ENCODE measurements around the gene UBE2O.
A peak's percentile ranks its signal among the peaks of the same experiment; 100 is the strongest.

UBE2O gene

GRCh38 chr17:76368545-76368944 lies 84.4 kb downstream of the UBE2O start:
- H2BK120ac ChIP-seq (ENCODE audit: insufficient read depth, low read length, poor library complexity), result no peak overlapping the region
- no peaks in the 10 kb centered on the region for H3K79me1 ChIP-seq (ENCODE audit: low read length)
- WGBS (ENCODE audit: extremely low coverage, insufficient coverage, insufficient read length), result no CpG with 5 or more reads among the region's 11 CpGs
- no peak overlapping the region for H3K18ac ChIP-seq (ENCODE audit: low read length)
- H3K79me2 ChIP-seq (ENCODE audit: control insufficient read depth, insufficient read depth, low read length, poor library complexity), result no peaks in the 10 kb centered on the region
- no peak overlapping the region for H3K4ac ChIP-seq (ENCODE audit: low read depth, low read length)
- no peak for DNase-seq
- no peaks in the 10 kb centered on the region for H3K27me3 ChIP-seq (ENCODE audit: insufficient read depth, low read length)
- no peak overlapping the region for H2AK5ac ChIP-seq (ENCODE audit: low read length)
- H2BK5ac ChIP-seq (ENCODE audit: low read depth, low read length, poor library complexity), result no peak overlapping the region
- no peak overlapping the region for H4K8ac ChIP-seq (ENCODE audit: low read depth, low read length)
- H3K4me2 ChIP-seq (ENCODE audit: low read length), result no peak overlapping the region
- H4K91ac ChIP-seq (ENCODE audit: low read depth, low read length), result no peak overlapping the region
- no peak overlapping the region for H3K23ac ChIP-seq (ENCODE audit: low read length)
- peaks cover 2% of the 10 kb centered on the region for H3K9me3 ChIP-seq (ENCODE audit: insufficient read depth, low read depth, low read length)
- H2AFZ ChIP-seq (ENCODE audit: insufficient read depth, low read length, poor library complexity), result no peak overlapping the region
- H3K27ac ChIP-seq (ENCODE audit: low read depth, low read length), result no peak overlapping the region
- peaks cover 0 to under 1% of the 10 kb centered on the region in 2 experiments for H3K4me1 ChIP-seq (ENCODE audit: control insufficient read depth in 1 of 2, insufficient read depth in 2 of 2, low read length in 2 of 2)
- H3K14ac ChIP-seq (ENCODE audit: low read length), result no peak overlapping the region
- no peak overlapping the region for H4K12ac ChIP-seq (ENCODE audit: low read depth, low read length)
- no peak overlapping the region for H2BK12ac ChIP-seq (ENCODE audit: low read length)
- no peaks in the 10 kb centered on the region for H3K36me3 ChIP-seq (ENCODE audit: control insufficient read depth in 1 of 2, insufficient read depth in 2 of 2, low read length in 2 of 2)
- no peak overlapping the region for H3K9ac ChIP-seq (ENCODE audit: low read length)
- no peak overlapping the region for H3K4me3 ChIP-seq (ENCODE audit: low read depth, low read length)

- no peak for DNase-seq
- no peak overlapping the region for H2AFZ ChIP-seq (ENCODE audit: insufficient read depth, low read length, poor library complexity)
- peaks cover 2% of the 10 kb centered on the region for H3K9me3 ChIP-seq (ENCODE audit: insufficient read depth, low read depth, low read length)
- no peak overlapping the region for H4K91ac ChIP-seq (ENCODE audit: low read depth, low read length)
- no peak overlapping the region for H3K9ac ChIP-seq (ENCODE audit: low read length)
- H3K23ac ChIP-seq (ENCODE audit: low read length), result no peak overlapping the region
- H4K8ac ChIP-seq (ENCODE audit: low read depth, low read length), result no peak overlapping the region
- no peaks in the 10 kb centered on the region for H3K4me1 ChIP-seq (ENCODE audit: control insufficient read depth in 1 of 2, insufficient read depth in 2 of 2, low read length in 2 of 2)
- H2AK5ac ChIP-seq (ENCODE audit: low read length), result no peak overlapping the region
- no peak overlapping the region for H3K27ac ChIP-seq (ENCODE audit: low read depth, low read length)
- no peak overlapping the region for H2BK120ac ChIP-seq (ENCODE audit: insufficient read depth, low read length, poor library complexity)
- no peak overlapping the region for H2BK12ac ChIP-seq (ENCODE audit: low read length)
- no peak overlapping the region for H3K4me3 ChIP-seq (ENCODE audit: low read depth, low read length)
- H2BK5ac ChIP-seq (ENCODE audit: low read depth, low read length, poor library complexity), result no peak overlapping the region
- no peak overlapping the region for H3K4me2 ChIP-seq (ENCODE audit: low read length)
- no peaks in the 10 kb centered on the region for H3K27me3 ChIP-seq (ENCODE audit: insufficient read depth, low read length)
- H3K14ac ChIP-seq (ENCODE audit: low read length), result no peak overlapping the region
- no peak overlapping the region for H3K4ac ChIP-seq (ENCODE audit: low read depth, low read length)
- no peaks in the 10 kb centered on the region for H3K79me2 ChIP-seq (ENCODE audit: control insufficient read depth, insufficient read depth, low read length, poor library complexity)
- H3K79me1 ChIP-seq (ENCODE audit: low read length), result no peaks in the 10 kb centered on the region
- H3K36me3 ChIP-seq (ENCODE audit: control insufficient read depth in 1 of 2, insufficient read depth in 2 of 2, low read length in 2 of 2), result no peaks in the 10 kb centered on the region
- WGBS (ENCODE audit: extremely low coverage, insufficient coverage, insufficient read length), result no CpG with 5 or more reads among the region's 6 CpGs
- H4K12ac ChIP-seq (ENCODE audit: low read depth, low read length), result no peak overlapping the region
- no peak overlapping the region for H3K18ac ChIP-seq (ENCODE audit: low read length)
Observed at GRCh38 chr17:76367642-76368041, 85.3 kb downstream of the UBE2O start.

- peaks cover 2% of the 10 kb centered on the region for H3K9me3 ChIP-seq (ENCODE audit: insufficient read depth, low read depth, low read length)
- H2BK120ac ChIP-seq (ENCODE audit: insufficient read depth, low read length, poor library complexity), result no peak overlapping the region
- H4K91ac ChIP-seq (ENCODE audit: low read depth, low read length), result no peak overlapping the region
- H3K23ac ChIP-seq (ENCODE audit: low read length), result no peak overlapping the region
- no peak overlapping the region for H3K9ac ChIP-seq (ENCODE audit: low read length)
- no peak overlapping the region for H3K4ac ChIP-seq (ENCODE audit: low read depth, low read length)
- no peak overlapping the region for H3K18ac ChIP-seq (ENCODE audit: low read length)
- H4K8ac ChIP-seq (ENCODE audit: low read depth, low read length), result no peak overlapping the region
- H3K4me1 ChIP-seq (ENCODE audit: control insufficient read depth in 1 of 2, insufficient read depth in 2 of 2, low read length in 2 of 2), result no peaks in the 10 kb centered on the region
- no peaks in the 10 kb centered on the region for H3K79me2 ChIP-seq (ENCODE audit: control insufficient read depth, insufficient read depth, low read length, poor library complexity)
- H4K12ac ChIP-seq (ENCODE audit: low read depth, low read length), result no peak overlapping the region
- H3K27me3 ChIP-seq (ENCODE audit: insufficient read depth, low read length), result no peaks in the 10 kb centered on the region
- H3K36me3 ChIP-seq (ENCODE audit: control insufficient read depth in 1 of 2, insufficient read depth in 2 of 2, low read length in 2 of 2), result no peaks in the 10 kb centered on the region
- no peak overlapping the region for H2BK12ac ChIP-seq (ENCODE audit: low read length)
- H2AK5ac ChIP-seq (ENCODE audit: low read length), result no peak overlapping the region
- H3K4me3 ChIP-seq (ENCODE audit: low read depth, low read length), result no peak overlapping the region
- H2AFZ ChIP-seq (ENCODE audit: insufficient read depth, low read length, poor library complexity), result no peak overlapping the region
- DNase-seq, result no peak
- H3K79me1 ChIP-seq (ENCODE audit: low read length), result no peaks in the 10 kb centered on the region
- WGBS (ENCODE audit: extremely low coverage, insufficient coverage, insufficient read length), result no CpG with 5 or more reads among the region's 3 CpGs
- H3K27ac ChIP-seq (ENCODE audit: low read depth, low read length), result no peak overlapping the region
- no peak overlapping the region for H3K4me2 ChIP-seq (ENCODE audit: low read length)
- no peak overlapping the region for H3K14ac ChIP-seq (ENCODE audit: low read length)
- no peak overlapping the region for H2BK5ac ChIP-seq (ENCODE audit: low read depth, low read length, poor library complexity)
Observed at GRCh38 chr17:76366247-76366646, 86.7 kb downstream of the UBE2O start.

GRCh38 chr17:76365256-76365903 lies 87.6 kb downstream of the UBE2O start:
- H3K14ac ChIP-seq (ENCODE audit: low read length), result no peak overlapping the region
- H3K36me3 ChIP-seq (ENCODE audit: control insufficient read depth in 1 of 2, insufficient read depth in 2 of 2, low read length in 2 of 2), result no peaks in the 10 kb centered on the region
- no peaks in the 10 kb centered on the region for H3K27me3 ChIP-seq (ENCODE audit: insufficient read depth, low read length)
- H3K9ac ChIP-seq (ENCODE audit: low read length), result no peak overlapping the region
- no peak overlapping the region for H4K8ac ChIP-seq (ENCODE audit: low read depth, low read length)
- no peak overlapping the region for H3K4me3 ChIP-seq (ENCODE audit: low read depth, low read length)
- H2AFZ ChIP-seq (ENCODE audit: insufficient read depth, low read length, poor library complexity), result no peak overlapping the region
- peaks cover 2% of the 10 kb centered on the region for H3K9me3 ChIP-seq (ENCODE audit: insufficient read depth, low read depth, low read length)
- no peak overlapping the region for H2AK5ac ChIP-seq (ENCODE audit: low read length)
- H3K79me2 ChIP-seq (ENCODE audit: control insufficient read depth, insufficient read depth, low read length, poor library complexity), result no peaks in the 10 kb centered on the region
- no peak overlapping the region for H3K27ac ChIP-seq (ENCODE audit: low read depth, low read length)
- no peak overlapping the region for H2BK5ac ChIP-seq (ENCODE audit: low read depth, low read length, poor library complexity)
- H4K12ac ChIP-seq (ENCODE audit: low read depth, low read length), result no peak overlapping the region
- WGBS (ENCODE audit: extremely low coverage, insufficient coverage, insufficient read length), result no CpG with 5 or more reads among the region's 12 CpGs
- no peak overlapping the region for H3K23ac ChIP-seq (ENCODE audit: low read length)
- DNase-seq, result peak in 1 of 2 donors; percentile 64
- no peak overlapping the region for H2BK12ac ChIP-seq (ENCODE audit: low read length)
- no peak overlapping the region for H4K91ac ChIP-seq (ENCODE audit: low read depth, low read length)
- no peak overlapping the region for H3K4ac ChIP-seq (ENCODE audit: low read depth, low read length)
- no peaks in the 10 kb centered on the region for H3K4me1 ChIP-seq (ENCODE audit: control insufficient read depth in 1 of 2, insufficient read depth in 2 of 2, low read length in 2 of 2)
- H3K4me2 ChIP-seq (ENCODE audit: low read length), result no peak overlapping the region
- H3K18ac ChIP-seq (ENCODE audit: low read length), result no peak overlapping the region
- no peaks in the 10 kb centered on the region for H3K79me1 ChIP-seq (ENCODE audit: low read length)
- H2BK120ac ChIP-seq (ENCODE audit: insufficient read depth, low read length, poor library complexity), result no peak overlapping the region
